NCI-H2196 treated with DMSO at 0.1 percent for 48 hours (cell line): Measurements from ENCODE around the gene RACK1.

Experiments used
- DNase-seq: peaks from one replicate; lab custom pipeline; 2025; ENCODE audit not compliant: unreplicated experiment; lab: John Stamatoyannopoulos, UW

RACK1 gene

DNA sequence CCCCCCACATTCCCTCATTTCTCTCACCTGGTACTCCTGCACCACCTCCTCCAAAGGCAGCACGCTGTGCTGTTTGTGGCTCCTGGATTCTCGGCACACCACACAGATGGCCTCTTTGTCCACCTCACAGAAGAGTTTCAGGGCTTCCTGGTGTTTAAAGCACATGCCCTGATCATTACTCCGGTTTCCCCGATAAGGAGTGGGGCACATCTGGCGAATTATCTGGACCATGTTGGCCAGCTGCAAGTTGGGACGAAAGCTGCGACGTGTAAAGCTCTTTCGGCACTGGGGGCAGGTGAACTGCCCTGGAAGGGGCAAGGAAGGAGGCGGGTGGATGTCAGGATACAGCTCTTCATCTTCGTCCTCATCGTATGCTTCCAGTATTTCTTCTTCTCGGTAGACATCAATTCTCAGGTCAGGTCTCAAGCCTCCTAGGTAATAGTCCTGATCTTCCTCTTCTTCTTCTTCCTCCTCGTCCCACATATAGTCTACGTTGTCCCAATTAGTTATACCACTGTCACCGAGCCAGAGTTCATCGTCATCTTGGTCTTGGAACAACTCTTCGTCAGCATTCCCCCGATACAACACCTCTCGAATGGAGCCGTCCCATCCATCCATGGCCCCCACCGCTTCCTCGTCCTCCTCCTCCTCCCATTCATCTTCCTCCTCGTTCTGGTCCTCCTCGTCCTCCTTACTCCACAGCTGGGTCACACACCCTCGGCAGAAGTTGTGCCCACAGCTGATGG lies 16.4 kb upstream of the RACK1 start:
- no peak for DNase-seq

DNA sequence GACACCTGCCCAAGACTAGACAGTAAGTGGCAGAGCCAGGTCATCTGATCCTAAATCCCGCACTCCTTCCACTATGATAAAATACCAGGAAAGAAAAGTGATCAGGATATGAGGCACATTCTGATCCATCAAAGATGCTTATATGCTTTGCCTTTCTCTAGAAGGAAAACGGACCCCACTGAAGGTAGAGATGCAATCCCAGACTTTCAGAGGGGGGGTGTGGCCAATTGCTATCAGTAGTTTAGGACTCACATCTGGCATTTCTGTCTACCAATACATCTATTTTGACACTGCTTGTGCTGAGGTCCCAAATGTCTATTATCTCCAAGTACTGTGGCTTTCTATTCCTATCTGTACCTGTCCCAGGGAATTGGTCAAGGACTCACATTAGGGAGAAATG lies 15.6 kb upstream of the RACK1 start:
- no peak for DNase-seq

DNA sequence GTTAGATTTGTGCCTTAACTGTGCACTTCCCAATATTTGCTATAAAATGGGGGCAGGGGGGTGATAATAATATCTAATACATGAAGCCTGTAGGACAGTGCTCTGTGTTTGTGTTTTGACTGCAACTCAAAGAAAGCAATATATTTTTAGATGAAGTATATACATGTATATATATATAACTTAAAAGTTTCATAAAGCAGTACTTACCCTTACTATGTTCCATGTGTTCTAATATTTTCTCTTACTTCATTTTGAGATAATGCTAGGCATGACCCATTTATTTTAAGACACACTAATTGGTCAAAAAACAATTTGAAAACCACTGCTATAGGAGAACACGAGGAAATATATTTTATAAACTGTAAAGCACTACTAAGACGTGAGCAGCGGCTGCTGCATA lies 14.9 kb upstream of the RACK1 start:
- no peak for DNase-seq

DNA sequence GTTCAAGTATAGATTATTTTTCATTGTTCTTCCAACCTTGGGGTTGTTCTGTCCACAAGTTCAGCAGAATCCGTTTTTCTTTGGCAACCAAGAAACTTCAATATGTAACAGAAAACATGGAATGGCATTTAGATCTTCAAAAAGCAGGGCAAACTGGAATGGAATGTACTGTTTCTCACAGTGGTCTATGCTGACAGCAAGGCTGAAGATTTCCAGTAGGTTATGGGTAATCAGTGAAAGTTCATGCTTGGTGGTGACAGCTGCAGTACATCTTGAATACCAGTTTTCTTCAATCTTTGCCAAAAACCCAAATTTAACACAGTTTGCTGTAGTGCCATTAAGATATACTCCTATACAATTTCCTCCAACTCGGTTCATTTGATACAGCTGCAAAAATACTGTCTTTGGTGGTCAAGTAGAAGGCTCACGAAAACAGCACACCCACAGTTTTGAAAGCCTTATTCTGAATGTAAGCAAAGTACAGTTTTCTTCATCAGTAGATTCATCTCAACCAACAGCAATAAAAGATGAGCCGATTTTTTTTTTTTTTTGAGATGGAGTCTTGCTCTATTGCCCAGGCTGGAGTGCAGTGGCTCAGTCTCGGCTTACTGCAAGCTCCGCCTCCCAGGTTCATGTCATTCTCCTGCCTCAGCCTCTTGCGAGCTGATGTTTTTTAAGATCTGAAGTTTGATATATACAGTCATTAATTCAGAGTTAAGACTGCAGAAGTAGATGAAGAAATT lies 12.3 kb upstream of the RACK1 start:
- no peak for DNase-seq

DNA sequence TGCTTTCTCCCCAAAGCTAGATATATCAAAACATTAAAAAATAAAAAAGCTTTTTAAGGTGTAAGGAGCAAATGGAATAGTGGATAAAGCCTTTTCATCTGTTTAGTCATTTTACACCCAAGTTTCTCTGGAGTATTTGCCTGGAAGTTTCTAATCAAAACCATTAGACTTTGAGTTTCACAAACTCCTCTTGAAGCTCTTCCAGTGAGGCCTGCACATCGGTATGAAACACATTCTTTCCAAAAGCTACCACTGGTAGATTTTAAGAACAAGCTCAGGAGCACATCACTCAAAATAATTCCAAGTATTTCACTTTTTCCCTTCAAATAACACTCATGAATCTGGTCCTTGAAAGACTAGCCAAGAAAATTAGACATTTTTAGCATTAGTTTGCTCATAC lies 11.6 kb upstream of the RACK1 start:
- DNase-seq: no peak

DNA sequence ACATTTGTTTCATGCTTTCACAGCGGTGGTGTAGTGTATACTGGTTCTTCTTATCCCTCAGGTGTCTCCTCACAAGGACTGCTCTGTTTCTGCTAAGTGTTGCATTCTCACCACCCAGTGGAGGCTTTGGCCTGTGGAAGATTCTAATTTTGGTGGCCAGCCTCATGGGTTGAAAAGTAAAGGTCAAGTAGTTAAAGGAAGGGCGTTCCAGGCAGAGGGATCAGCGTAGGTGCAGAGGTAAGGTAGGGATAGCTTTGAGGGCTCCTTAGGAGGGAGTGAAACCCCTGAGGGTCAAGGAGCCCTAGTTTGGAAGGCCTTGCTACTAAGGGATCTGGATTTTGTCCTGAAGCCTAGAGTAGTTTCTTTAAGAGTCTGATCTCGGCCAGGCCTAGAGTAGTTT lies 4.6 kb upstream of the RACK1 start:
- DNase-seq: no peak

DNA sequence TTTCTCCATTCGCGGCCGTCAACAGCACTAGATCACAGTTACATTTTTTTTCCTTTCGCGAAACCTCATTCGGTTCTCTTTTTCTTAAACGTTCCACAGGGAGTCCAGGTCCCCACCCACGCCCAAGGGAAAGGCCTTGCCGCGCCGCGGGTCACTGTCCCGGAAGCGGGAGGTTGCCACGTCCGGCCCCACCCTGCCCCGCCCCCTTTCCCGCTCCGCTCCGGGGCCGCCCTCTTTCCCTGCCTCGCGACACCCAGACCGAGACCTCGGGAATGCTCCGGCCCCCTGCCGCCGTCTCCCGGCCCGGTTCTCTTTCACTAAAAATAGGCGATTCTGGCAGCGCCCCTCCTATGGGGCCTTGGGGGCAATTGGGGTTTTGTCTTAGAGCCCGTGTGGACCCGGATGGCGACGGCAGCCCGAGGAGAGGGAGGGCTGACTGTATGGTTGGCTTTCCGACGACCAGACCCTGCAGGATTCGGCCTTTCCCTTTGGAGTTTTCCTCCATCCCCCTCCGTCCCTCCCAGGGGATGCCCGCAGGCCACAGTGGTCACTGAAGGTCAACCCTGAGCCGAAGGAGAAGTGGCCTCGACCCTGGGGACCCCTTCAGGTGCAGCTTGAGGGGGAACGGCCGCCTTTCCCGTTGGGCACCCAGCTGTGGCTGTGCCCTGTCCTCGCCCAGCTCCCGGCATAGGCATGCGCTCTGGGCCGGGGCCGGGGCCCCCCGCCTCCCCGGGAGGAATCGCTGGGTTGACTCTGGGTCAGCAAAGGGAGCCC lies 2.8 kb upstream of the RACK1 start:
- no peak for DNase-seq

DNA sequence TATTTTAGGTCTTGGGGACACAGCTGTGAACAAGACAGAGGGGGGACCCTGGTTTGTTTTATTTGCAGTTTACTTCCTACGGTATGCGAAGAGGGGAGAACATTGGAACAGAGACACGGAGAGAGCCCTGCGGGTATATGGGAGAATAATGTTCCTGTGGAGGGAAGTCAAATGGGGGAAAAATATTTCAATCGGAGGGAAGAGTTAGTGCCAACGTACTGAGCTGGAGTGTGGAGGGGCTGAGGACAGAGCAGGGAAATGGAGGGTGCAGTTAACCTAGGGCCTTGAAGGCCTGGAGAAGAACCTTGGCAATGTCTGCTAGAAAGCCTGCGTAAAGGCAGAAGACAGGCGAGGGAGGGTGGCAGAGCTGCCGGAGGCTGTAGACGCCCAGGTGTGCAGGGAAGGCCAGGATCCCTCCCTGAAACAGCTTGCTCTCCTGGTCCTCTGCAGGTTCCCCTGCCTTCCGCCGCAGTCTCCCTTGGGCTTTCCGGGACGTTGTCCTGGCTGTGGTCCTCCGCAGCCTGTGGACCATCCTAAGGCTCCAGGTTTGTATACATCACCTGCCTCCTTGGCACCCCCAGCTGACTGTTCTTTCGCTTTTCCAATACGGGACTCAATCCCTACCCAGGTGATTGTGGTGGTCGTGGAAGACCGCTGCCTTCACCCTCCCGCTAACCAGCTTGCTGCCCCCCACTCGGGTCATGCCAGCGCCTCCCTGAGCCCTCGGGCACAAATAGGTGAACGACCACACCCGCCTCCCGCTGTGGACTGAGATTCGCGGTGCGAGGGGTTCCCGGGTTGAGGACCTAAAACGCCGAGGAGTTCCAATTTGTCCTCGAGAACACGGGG lies 1.9 kb upstream of the RACK1 start:
- no peak for DNase-seq

DNA sequence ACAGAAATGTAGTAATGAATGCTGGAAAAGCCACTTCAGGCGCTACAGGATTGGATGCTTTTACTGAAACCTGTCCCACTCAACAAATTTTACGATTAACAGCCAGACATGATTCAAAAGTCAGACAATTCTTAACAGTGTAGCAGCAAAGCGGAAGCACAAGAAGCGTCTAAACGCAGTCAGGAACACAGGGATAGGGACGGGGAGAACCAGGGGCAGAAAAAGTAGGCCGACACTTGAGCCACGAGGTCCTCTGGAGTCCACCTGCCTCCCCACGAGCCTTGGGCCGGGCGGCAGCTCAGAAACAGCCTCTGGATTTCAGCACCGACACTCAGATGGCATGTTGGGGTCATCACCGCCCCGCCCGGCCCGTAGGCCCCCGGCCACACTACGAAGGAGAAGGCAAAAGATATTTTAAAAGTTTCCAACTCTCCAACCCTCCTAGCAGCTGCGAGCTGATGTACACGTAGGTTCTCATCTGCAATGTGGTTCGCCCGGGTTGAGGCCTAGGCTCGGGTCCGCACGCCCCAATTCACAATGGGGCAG lies 615 bp downstream of the RACK1 start:
- no peak for DNase-seq

DNA sequence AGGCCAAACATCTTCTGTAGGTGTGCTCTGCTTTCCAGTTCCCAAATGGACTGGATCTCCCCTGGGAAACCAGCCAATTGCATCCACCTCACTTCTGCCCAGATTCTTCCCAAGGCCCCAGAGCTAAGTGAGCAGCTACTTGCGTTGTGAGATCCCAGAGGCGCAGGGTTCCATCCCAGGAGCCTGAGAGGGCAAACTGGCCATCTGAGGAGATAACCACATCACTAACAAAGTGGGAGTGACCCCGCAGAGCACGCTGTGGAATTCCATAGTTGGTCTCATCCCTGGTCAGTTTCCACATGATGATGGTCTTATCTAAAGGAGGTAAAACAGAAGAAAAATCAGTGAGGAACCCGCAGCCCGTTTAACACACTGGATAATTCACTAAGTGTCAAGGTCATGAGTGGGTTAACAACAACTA lies 1.7 kb downstream of the RACK1 start:
- no peak for DNase-seq

DNA sequence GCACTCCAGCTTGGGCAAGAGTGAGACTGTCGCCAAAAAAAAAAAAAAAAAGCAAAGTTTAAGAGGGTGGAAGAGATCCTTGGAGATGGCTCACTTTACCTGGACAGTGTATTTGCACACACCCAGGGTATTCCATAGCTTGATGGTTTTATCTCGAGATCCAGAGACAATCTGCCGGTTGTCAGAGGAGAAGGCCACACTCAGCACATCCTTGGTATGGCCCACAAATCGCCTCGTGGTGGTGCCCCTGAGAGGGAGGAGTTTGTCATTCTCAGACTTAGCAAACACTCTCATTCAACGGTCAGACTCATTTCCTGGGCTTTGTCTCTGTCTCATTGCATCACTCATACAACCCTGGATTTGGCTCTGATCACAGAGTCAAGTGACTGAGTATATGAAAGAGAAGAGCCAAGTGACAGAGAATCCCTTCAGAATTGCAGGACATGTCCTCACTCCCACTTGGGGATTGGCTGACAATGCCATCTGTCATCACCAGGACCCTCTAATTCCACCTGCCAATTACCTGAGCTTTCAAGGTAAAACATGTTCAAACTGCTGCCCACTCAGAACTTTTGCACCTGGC lies 2.2 kb downstream of the RACK1 start:
- no peak for DNase-seq

DNA sequence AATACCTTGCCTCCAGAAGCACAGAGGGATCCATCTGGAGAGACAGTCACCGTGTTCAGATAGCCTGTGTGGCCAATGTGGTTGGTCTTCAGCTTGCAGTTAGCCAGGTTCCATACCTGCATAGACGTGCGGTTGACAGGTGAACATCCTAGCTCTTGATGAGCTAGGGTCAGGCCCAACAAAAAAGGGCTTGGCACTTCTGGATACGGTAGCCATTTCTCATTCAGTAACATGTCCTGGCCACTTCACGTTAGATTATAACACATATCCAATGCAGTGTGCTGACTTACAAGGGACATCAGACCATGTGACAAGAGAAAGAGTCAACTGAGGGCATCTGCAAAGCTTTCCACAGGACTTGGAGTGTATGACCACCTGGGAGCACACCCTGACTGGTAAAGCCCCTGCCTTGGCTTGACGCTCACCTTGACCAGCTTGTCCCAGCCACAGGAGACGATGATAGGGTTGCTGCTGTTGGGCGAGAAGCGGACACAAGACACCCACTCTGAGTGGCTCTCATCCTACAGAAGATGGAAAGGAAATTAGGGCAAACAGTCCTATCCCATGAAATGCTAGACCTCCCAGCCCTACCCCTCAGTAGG lies 4.5 kb downstream of the RACK1 start:
- no peak for DNase-seq

DNA sequence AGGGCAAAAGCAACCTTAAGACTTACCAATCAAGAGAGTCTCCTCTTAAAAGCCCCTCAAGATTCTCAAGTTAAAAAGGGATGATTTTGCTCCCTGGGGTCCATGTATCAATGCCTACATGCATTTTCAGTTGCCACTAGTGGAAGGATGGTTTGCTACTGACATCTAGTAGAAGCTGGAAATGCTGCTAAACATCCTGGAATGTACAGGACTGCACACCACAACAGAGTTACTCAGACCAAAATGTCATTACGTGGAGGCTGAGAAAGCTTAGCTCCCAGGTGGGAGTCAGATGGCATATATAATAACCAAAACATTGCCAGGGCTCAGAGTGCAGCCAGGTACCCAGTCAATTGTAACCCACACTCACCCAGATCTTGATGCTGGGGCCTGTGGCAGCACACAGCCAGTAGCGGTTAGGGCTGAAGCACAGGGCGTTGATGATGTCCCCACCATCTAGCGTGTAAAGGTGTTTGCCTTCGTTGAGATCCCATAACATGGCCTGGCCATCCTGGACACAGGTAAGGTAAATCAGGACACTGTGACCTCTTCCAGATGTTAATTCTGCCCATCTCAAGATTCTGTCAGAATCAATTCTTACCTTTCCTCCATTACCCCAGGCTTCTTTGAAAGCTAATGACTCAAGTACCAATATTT lies 5.8 kb downstream of the RACK1 start:
- no peak for DNase-seq

DNA sequence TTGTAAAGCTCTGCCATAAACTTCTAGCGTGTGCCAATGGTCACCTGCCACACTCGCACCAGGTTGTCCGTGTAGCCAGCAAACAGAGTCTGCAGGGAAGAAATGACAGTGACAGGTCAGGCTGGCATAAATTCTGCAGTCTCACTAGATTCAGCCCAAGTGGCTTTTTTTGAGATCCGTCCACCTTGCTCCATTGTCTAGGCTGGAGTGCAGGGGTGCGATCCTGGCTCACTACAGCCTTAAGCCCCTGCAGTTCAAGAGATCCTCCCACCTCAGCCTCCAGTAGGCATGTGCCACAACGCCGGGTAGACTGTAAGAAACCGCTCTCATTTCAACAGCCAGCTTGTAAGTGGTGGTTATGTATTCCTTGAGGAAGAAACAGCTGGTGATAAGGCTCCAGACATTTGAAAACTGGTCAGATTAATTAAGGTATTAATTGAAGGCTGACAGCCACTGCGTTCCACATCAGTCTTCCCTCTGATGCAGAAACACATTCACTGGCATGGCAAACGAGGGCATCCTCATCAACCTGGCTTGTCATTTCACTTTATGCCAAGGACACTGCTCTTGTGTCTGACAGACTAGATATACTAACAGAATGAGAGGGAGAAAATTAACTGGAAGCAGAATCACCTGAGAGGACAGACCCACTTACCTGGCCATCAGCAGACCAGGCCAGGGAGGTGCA lies 6.6 kb downstream of the RACK1 start:
- DNase-seq: no peak

DNA sequence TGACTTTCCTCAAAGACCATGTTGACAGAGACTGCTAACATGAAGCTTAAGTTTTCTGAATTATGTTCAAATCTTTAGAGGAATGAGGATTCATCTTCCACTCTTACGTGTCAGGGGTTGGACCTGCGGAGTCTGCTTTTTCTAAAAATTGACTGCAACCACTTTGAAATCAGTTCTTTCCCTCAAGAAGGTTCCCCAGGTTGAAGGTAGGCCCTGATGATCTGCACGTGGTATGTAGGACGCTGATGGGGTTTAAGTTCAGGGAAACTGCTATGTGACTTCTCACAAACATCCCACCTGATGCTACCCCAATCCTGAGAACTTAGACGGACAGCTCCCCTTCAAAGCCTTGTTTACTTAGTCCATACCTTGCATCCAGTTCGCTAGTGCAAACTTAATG lies 7.2 kb downstream of the RACK1 start:
- no peak for DNase-seq

DNA sequence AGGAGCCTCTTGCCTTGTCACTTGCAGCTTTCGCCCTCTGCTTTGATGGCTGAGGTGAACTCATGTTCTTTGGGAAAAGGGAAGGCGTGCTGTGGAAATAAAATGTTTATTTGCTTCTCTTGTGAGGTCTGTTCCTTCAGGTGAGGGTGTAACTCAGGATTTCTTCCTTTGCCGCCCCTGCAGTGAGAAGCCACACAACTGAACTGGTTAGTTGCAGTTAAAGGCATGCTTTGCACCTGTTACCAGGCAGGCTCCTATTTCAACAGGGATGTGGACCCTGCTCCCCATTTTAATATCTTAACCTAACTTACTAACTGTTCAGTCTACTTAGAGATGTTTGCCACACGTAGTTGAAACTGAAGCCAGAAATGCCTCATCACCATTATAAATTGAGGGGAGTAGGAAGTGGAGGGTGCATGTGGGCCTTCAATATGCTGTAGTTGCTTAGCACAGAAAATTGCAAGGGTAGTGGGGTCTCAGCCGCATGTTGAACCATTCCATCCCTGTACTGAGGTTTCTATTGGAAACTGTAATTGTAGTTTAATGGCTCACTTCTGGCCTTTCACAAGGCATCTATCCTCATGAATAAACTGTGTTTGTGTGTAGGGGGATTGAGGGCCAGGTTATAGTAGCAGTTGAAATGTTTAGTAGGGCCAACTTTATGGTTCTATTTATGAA lies 7.9 kb downstream of the RACK1 start:
- DNase-seq: no peak

DNA sequence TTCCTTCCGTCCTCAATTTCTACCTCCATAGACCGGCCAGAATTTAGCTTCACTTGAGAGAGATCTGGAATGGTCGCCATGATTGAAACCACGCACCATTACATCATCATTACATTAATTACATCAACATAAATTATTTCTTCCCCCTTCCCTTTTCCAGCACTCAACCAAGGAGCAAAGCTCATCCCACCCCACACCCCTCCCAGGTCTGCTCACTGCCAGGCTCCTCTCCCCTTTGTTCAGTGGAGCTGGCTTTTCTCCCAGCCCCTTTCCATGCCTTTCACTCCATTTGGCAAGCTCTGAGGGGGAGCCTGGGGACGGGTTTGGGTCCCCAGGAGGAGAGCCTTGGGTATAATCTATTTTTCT lies 8.4 kb downstream of the RACK1 start:
- no peak for DNase-seq
